GM12878 (cell line): ENCODE data around the gene NFKBIE.

Source experiments
- CTCF ChIP-seq, 3 experiments: IDR thresholded peaks in 2 of 3; conservative IDR thresholded peaks in 1 of 3; 2 replicates each; pipeline ENCODE4 v1.5.1; 2011; ENCODE audit warnings: low read depth in 3 of 3, low read length in 3 of 3, mild to moderate bottlenecking in 3 of 3, control low read depth in 2 of 3, moderate library complexity in 2 of 3, inconsistent platforms in 1 of 3, mixed read lengths in 1 of 3; ENCODE audit not compliant: control insufficient read depth in 2 of 3, insufficient read depth in 1 of 3; ENCODE audit errors: extremely low read depth in 1 of 3
- HDGF ChIP-seq: fragments of 450-650 bp; IDR thresholded peaks from 2 replicates; pipeline ENCODE4 v1.6.1; 2016; ENCODE audit warnings: antibody characterized with exemption
- RELA ChIP-seq: fragments of 450-650 bp; IDR thresholded peaks from 2 replicates; pipeline ENCODE4 v1.8.0; 2014; ENCODE audit warnings: borderline replicate concordance; ENCODE audit not compliant: partially characterized antibody
- SPI1 ChIP-seq: IDR thresholded peaks from 2 replicates; pipeline ENCODE4 v1.6.1; 2011; ENCODE audit warnings: low read depth, mild to moderate bottlenecking, low read length, moderate library complexity, borderline replicate concordance; ENCODE audit not compliant: insufficient read depth
- TAF1 ChIP-seq: IDR thresholded peaks from 2 replicates; pipeline ENCODE4 v1.6.1; 2011; ENCODE audit warnings: mild to moderate bottlenecking, low read depth, low read length, borderline replicate concordance

- TF ChIP-seq CTCF (IDR thresholded peaks at IDR 0.05 in 2 of 3, conservative IDR thresholded peaks at IDR 0.05 in 1 of 3; ENCODE audit: control insufficient read depth in 2 of 3, extremely low read depth in 1 of 3, insufficient read depth in 1 of 3, low read depth in 3 of 3, low read length in 3 of 3) = no peak
- TF ChIP-seq TAF1 = no peak
- TF ChIP-seq HDGF = no peak
- no peak for TF ChIP-seq RELA
- no peak for TF ChIP-seq SPI1
Observed at GRCh38 chr6:44277763-44278162, 12.4 kb upstream of the NFKBIE start.
